Cardiac atrium fibroblast (primary cell): Measurements from ENCODE around the gene PPP4R3A. TPM values are rescaled to one million over a fixed set of nuclear protein-coding genes. Genes with fewer than 3 reads are reported as not detected.

ENCODE experiments used
- total RNA-seq: library from RNA; depleted of rRNA; stranded (reverse); fragments of >200 nt; gene quantifications from 2 replicates; pipeline ENCODE4 v1.2.3, GENCODE V29; 2015

The PPP4R3A gene
- total RNA-seq, result 26.9 and 48.3 TPM in 2 replicates

GRCh38 chr14:91510171-91511042, at the start of gene PPP4R3A:
Gene PPP4R3A (minus strand): TSS chr14:91510310. CDS start chr14:91509647, 663 bp downstream.

GRCh38 chr14:91417120-91417982, 92.8 kb downstream of the PPP4R3A start, which contains the start of gene CCDC88C:
Gene CCDC88C (minus strand): TSS chr14:91417820. CDS start chr14:91417690, 130 bp downstream.

Other genes starting within 250 kb of the PPP4R3A start
- 1.8 and 2.1 TPM in 2 replicates for gene CCDC88C, start 92.5 kb downstream of the PPP4R3A start, total RNA-seq
- gene CATSPERB, start 221.8 kb upstream of the PPP4R3A start, total RNA-seq, result 0.16 TPM in 1 of 2 replicates, not detected in the other